ENCODE results near the gene RFX1. TPM values are rescaled to one million over a fixed set of nuclear protein-coding genes. Genes with fewer than 3 reads are reported as not detected.

Gene RFX1
- total RNA-seq, 4 donors from 2014 or later, result 4.5 to 9.2 (median 6.1) TPM

DNA sequence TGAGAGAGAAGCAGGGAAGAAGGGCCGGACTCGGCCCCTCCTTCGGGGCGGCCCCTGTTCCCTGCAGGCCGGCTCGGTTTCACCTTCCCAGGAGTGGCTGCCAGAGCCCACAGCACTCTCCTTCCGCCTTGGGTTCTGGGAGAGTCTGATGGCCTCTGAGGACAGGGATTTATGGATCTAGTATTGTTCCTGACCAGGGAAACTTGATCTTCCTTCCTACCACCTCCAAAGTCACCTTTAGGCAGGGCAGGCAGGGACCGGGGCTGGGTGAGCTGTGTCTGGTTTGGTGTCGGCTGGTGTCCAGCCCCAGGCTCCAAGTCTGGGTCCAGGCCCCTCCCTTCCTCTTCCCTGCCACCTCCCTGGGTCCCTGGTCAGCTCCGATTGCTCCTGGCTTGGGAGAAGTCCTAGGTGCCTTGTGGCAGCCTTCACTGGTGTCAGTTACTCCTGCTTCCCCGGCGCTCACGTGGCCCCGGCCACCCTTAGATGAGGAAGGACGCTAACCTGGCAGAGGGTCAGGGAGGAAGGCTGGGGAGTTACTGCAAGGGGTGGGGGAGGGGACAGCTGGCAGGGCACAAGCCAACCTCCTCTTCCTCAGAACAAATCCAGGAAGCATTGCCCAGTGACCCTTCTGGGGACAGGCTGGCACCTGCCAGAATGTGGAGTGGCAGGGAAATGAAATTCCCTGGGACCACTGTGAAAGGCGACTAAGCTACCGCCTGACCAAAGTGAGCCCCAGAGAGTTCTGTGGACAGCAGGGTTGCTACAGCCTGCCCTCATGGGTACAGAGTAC lies 18.8 kb downstream of the RFX1 start:
- 67% methylated on average over 17 of the region's 17 CpGs for WGBS, 2 donors
- no peak for DNase-seq (ENCODE audit: low spot score in 2 of 2)
- no peak for TF ChIP-seq POLR2A (IDR thresholded peaks at IDR 0.05)
- TF ChIP-seq, protein P1, sequence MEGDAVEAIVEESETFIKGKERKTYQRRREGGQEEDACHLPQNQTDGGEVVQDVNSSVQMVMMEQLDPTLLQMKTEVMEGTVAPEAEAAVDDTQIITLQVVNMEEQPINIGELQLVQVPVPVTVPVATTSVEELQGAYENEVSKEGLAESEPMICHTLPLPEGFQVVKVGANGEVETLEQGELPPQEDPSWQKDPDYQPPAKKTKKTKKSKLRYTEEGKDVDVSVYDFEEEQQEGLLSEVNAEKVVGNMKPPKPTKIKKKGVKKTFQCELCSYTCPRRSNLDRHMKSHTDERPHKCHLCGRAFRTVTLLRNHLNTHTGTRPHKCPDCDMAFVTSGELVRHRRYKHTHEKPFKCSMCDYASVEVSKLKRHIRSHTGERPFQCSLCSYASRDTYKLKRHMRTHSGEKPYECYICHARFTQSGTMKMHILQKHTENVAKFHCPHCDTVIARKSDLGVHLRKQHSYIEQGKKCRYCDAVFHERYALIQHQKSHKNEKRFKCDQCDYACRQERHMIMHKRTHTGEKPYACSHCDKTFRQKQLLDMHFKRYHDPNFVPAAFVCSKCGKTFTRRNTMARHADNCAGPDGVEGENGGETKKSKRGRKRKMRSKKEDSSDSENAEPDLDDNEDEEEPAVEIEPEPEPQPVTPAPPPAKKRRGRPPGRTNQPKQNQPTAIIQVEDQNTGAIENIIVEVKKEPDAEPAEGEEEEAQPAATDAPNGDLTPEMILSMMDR (IDR thresholded peaks at IDR 0.05), result no peak
- no peak overlapping the region for H3K4me3 ChIP-seq (ENCODE audit: low read depth, poor library complexity, severe bottlenecking)
- intact Hi-C loops (cut with DNase I; ENCODE audit: low total_unique reads), result no loop called here

DNA sequence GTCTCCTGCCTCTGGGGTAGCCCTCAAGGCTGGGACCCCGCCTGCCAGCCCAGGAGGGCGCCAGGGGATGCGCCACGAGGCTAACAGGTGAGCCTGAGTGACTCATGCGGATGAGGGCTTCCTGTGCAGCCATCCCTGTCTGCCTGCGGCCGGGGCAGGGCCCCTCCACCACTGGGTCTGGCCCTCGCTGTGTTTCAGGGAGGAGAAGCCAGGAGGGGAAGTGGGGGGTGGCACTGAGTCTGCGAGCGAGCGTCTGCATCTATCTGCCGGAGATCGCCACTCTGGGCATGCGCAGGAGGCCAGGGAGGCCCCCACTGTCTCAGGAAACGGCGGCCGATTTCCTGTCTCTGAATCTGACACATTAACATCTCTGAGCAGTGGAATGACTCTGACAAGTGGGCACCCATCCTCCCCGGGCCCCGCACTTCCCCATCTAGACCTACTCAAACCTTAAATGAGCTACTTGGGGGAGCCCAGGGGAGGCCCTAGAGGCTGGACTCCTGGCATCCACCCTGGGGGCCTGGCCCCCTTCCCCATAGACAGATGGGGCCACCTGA lies 19.7 kb downstream of the RFX1 start:
- H3K4me3 ChIP-seq (ENCODE audit: low read depth, poor library complexity, severe bottlenecking), result no peak overlapping the region
- TF ChIP-seq, protein P1 (IDR thresholded peaks at IDR 0.05), result no peak
- no peak for TF ChIP-seq POLR2A (IDR thresholded peaks at IDR 0.05)
- 37 to 60% methylated on average over 6 to 12 of the region's 19 CpGs for WGBS, 2 donors
- peak; percentile 86 to 97 for DNase-seq (ENCODE audit: low spot score in 2 of 2)
- intact Hi-C loops (cut with DNase I; ENCODE audit: low total_unique reads), result no loop called here

DNA sequence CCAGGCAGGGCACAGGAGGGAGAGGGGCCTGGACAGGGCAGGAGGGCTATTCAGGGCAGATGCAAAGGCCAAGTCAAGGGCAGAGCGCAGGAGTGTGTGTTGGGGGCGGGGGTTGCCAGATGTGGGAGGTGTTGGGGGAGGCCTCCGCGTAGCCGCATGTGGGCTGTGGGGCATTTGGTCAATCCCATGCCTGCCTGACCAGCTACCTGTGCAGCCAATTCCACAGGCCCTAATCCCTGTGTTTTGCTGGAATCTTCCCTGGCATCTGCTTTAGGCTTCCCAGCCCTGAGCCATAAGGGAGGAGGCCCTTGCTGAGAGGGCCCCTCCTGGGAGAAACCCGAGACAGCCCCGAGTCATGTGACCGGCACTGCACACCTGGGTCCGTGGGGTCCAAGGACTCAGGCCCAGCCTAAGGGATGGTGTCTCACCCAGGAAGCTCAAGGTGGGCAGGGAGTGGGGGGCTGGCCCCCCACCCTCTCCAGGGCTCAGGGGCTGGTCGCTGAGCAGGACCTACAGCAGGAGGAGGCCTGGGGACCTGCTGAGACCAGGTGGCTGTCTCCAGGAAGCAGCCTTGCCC lies 20.3 kb downstream of the RFX1 start:
- H3K4me3 ChIP-seq (ENCODE audit: low read depth, poor library complexity, severe bottlenecking), result no peak overlapping the region
- intact Hi-C loops (cut with DNase I; ENCODE audit: low total_unique reads), result no loop called here
- no peak for TF ChIP-seq POLR2A (IDR thresholded peaks at IDR 0.05)
- TF ChIP-seq, protein P1 (IDR thresholded peaks at IDR 0.05), result no peak
- 69 to 79% methylated on average over 9 to 10 of the region's 10 CpGs for WGBS, 2 donors
- DNase-seq (ENCODE audit: low spot score in 2 of 2), result no peak

DNA sequence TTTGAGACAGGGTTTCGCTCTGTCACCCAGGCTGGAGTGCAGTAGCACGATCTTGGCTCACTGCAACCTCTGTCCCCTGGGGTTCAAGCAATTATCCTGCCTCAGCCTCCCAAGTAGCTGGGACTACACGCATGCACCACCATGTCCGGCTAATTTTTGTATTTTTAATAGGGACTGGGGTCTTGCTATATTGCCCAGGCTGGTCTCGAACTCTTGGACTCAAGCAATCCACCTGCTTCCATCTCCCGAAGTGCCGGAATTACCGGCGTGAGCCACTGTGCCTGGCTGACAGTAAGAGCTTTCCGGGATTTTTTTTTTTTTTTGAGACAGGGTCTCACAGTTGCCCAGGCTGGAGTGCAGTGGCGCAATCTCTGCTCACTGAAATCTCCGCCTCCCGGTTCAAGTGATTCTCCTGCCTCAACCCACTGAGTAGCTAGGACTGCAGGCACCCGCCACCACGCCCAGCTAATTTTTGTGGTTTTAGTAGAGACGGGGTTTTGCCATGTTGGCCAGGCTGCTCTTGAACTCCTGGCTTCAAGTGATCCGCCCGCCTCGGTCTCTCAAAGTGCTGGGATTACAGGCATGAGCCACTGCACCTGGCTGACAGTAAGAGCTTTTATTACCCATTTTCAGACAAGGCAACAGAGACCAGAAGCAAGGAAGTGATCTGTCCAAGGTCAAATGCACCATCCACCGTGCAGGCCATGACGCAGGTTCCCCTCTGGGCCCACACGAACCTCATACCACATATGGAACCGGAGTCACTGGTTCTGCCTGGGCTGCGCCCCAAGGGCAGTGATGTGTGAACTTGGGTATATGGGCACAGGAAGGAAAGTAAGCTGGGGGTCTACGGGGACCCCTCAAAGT lies 21.0 kb downstream of the RFX1 start:
- 84 to 88% methylated on average over 25 of the region's 25 CpGs for WGBS, 2 donors
- TF ChIP-seq, protein P1 (IDR thresholded peaks at IDR 0.05), result no peak
- no peak for TF ChIP-seq POLR2A (IDR thresholded peaks at IDR 0.05)
- H3K4me3 ChIP-seq (ENCODE audit: low read depth, poor library complexity, severe bottlenecking), result no peak overlapping the region
- no peak for DNase-seq (ENCODE audit: low spot score in 2 of 2)
- intact Hi-C loops (cut with DNase I; ENCODE audit: low total_unique reads), result no loop called here

DNA sequence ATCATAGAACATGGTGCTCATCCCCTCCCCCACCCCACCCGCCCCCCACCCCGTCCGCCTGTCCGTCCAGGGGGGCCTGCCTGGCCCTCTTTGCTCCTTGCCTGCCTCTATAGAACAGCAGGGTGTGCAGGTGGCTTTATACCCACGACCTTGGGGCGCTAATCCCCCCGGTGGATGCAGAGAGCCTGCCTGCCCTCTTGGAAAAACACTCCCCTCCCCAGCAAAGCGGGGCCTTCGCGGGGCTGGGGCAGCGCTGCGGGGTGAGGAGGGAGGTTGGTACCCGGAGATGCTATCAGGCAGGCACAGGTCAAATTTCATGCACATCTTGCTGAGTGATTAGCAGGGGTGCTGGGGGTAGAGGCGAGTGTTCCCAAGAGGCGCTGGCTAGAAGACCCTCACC lies 21.9 kb downstream of the RFX1 start:
- intact Hi-C loops (cut with DNase I; ENCODE audit: low total_unique reads), result no loop called here
- 79 to 88% methylated on average over 6 to 15 of the region's 15 CpGs for WGBS, 2 donors
- TF ChIP-seq, protein P1 (IDR thresholded peaks at IDR 0.05), result no peak
- DNase-seq (ENCODE audit: low spot score in 2 of 2), result no peak
- no peak overlapping the region for H3K4me3 ChIP-seq (ENCODE audit: low read depth, poor library complexity, severe bottlenecking)

Measured in lower leg skin (tissue), 4 donors.